RWPE1 (cell line): Measurements from ENCODE around the gene PBX3.

Experiments
- CTCF ChIA-PET: fragments of 350-600 bp; sonication (Branson Sonifier 250); formaldehyde crosslinking; extraction: SDS; loops from one replicate; lab custom pipeline; 2021; lab: Yijun Ruan, JAX
- POLR2A ChIA-PET: fragments of 400-600 bp; formaldehyde crosslinking; extraction: SDS; loops from one replicate; lab custom pipeline; 2020; ENCODE audit warnings: antibody characterized with exemption; ENCODE audit not compliant: low non-redundant PET; lab: Yijun Ruan, JAX
- DNase-seq: peaks from one replicate; pipeline ENCODE4 v3.0.0; 2012; ENCODE audit warnings: low spot score
- H3K27ac ChIP-seq: fragments of 450-650 bp; 2 replicates; pipeline ENCODE4 v1.5.1; 2017
- CTCF ChIP-seq: fragments of 450-650 bp; conservative IDR thresholded peaks from 2 replicates; pipeline ENCODE4 v1.5.1; 2017; ENCODE audit warnings: low read depth, mild to moderate bottlenecking

The PBX3 gene

GRCh38 chr9:125992557-125992956, 245.4 kb downstream of the PBX3 start:
- POLR2A ChIA-PET = no interaction called here
- DNase-seq = no peak
- H3K27ac ChIP-seq = no peak overlapping the region
- CTCF ChIA-PET = no interaction called here
- no peak for TF ChIP-seq CTCF

GRCh38 chr9:125993466-125993865, 246.3 kb downstream of the PBX3 start:
- H3K27ac ChIP-seq = no peak overlapping the region
- ChIA-PET CTCF (interaction anchor here (0.6 kb wide), 1 partner anchor 1616 kb away, joined by 3 read pairs; no protein-coding TSS in a partner anchor), POLR2A (no interaction called here)
- no peak for DNase-seq
- no peak for TF ChIP-seq CTCF

GRCh38 chr9:125994066-125994943, 247.1 kb downstream of the PBX3 start:
- no peak for DNase-seq
- TF ChIP-seq CTCF = no peak
- POLR2A ChIA-PET = interaction anchor here (0.7 kb wide), 1 partner anchor 916 kb away, joined by 3 read pairs; no protein-coding TSS in a partner anchor
- CTCF ChIA-PET = interaction anchor here (0.6 kb wide), 1 partner anchor 1617 kb away, joined by 3 read pairs; no protein-coding TSS in a partner anchor
- no peak overlapping the region for H3K27ac ChIP-seq

GRCh38 chr9:125995006-125995405, 247.8 kb downstream of the PBX3 start:
- ChIA-PET POLR2A (no interaction called here), CTCF (no interaction called here)
- no peak for DNase-seq
- TF ChIP-seq CTCF = no peak
- H3K27ac ChIP-seq = no peak overlapping the region

GRCh38 chr9:125995706-125996105, 248.5 kb downstream of the PBX3 start:
- TF ChIP-seq CTCF = no peak
- no peak for DNase-seq
- no peak overlapping the region for H3K27ac ChIP-seq
- ChIA-PET CTCF (no interaction called here), POLR2A (no interaction called here)

GRCh38 chr9:125996791-125997190, 249.6 kb downstream of the PBX3 start:
- TF ChIP-seq CTCF = no peak
- POLR2A ChIA-PET = no interaction called here
- DNase-seq = no peak
- H3K27ac ChIP-seq = no peak overlapping the region
- CTCF ChIA-PET = interaction anchor here (0.9 kb wide), 1 partner anchor 589 kb away, joined by 5 read pairs; no protein-coding TSS in a partner anchor
